DND-41 (cell line): ENCODE data around the gene PACS2.

Experiments used
- EZH2 ChIP-seq: IDR thresholded peaks from 3 replicates; pipeline ENCODE4 v1.6.1; 2012; ENCODE audit warnings: borderline replicate concordance, low read depth, mild to moderate bottlenecking, moderate library complexity, low read length, inconsistent platforms; ENCODE audit not compliant: severe bottlenecking
- TF ChIP-seq, protein P1 (sequence below): IDR thresholded peaks from 2 replicates; pipeline ENCODE4 v1.5.1; 2012; ENCODE audit warnings: borderline replicate concordance, low read length, moderate library complexity, mild to moderate bottlenecking; ENCODE audit not compliant: poor library complexity, severe bottlenecking; ENCODE audit errors: extremely low read depth

DNA sequence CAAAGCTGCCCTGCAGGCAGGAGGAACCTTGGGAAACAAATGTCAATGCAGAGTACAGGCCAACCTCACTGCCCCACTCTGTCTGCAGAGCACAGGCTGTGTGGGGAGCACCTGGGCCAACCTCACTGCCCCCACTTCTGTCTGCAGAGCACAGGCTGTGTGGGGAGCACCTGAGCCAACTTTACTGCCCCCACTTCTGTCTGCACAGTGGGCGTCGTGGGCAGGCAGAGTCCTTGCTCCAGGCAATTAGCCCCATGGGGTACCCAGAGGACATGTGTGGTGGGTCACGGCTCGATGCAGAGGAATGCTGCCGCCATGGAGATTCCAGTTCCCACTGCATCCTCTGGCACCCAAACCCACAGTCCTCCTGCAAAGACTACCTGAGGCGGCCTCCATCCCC lies 39.9 kb upstream of the PACS2 start:
- TF ChIP-seq, protein P1, sequence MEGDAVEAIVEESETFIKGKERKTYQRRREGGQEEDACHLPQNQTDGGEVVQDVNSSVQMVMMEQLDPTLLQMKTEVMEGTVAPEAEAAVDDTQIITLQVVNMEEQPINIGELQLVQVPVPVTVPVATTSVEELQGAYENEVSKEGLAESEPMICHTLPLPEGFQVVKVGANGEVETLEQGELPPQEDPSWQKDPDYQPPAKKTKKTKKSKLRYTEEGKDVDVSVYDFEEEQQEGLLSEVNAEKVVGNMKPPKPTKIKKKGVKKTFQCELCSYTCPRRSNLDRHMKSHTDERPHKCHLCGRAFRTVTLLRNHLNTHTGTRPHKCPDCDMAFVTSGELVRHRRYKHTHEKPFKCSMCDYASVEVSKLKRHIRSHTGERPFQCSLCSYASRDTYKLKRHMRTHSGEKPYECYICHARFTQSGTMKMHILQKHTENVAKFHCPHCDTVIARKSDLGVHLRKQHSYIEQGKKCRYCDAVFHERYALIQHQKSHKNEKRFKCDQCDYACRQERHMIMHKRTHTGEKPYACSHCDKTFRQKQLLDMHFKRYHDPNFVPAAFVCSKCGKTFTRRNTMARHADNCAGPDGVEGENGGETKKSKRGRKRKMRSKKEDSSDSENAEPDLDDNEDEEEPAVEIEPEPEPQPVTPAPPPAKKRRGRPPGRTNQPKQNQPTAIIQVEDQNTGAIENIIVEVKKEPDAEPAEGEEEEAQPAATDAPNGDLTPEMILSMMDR = no peak
- TF ChIP-seq EZH2 = no peak
